Measurements from ENCODE around the gene GMDS. TPM values are rescaled to one million over a fixed set of nuclear protein-coding genes. Genes with fewer than 3 reads are reported as not detected.
A peak's percentile ranks its signal among the peaks of the same experiment; 100 is the strongest.

The GMDS gene
- total RNA-seq, 1 experiment from 2014 or later = 9.7 TPM

DNA sequence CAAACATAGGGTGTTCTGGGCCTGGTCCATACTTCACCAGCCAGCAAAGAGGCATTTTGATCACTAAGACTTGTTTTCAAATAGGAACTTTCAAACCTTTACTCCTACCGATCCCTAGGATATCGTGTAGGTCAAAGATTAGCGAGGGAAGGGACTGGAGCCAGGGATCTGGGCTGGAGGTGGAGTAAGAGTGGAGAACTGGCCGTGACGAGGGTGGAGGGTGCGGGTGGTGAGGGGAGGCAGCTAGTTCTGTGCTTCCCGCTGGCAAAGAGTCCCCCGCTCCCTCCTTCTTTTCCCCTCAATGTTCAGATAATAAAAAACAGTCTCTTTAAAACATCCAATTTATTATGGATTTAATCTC, 446.5 kb downstream of the GMDS start:
- no peaks in the 10 kb centered on the region for H3K27me3 ChIP-seq (ENCODE audit: low read length)
- no peaks in the 10 kb centered on the region for H3K36me3 ChIP-seq (ENCODE audit: insufficient read depth, low read length)
- H3K27ac ChIP-seq (ENCODE audit: low read length) = no peak overlapping the region
- no peak overlapping the region for H3K4me3 ChIP-seq (ENCODE audit: low read length)
- H3K9me3 ChIP-seq (ENCODE audit: low read length) = no peaks in the 10 kb centered on the region
- H2AFZ ChIP-seq (ENCODE audit: low read length) = no peak overlapping the region
- no peaks in the 10 kb centered on the region for H3K79me2 ChIP-seq (ENCODE audit: low read length)
- no peak overlapping the region for H3K4me2 ChIP-seq (ENCODE audit: low read depth, low read length, poor library complexity, severe bottlenecking)
- no peaks in the 10 kb centered on the region; the same call in 1 of the 2 replicates for H4K20me1 ChIP-seq (ENCODE audit: insufficient read depth, low read depth, low read length)
- no peak for DNase-seq
- H3K4me1 ChIP-seq (ENCODE audit: low read length) = no peaks in the 10 kb centered on the region
- no peaks in the 10 kb centered on the region for H3K9me2 ChIP-seq (replicated peaks; ENCODE audit: insufficient read depth, low read length)
- H3K9ac ChIP-seq (ENCODE audit: low read length) = no peak overlapping the region

DNA sequence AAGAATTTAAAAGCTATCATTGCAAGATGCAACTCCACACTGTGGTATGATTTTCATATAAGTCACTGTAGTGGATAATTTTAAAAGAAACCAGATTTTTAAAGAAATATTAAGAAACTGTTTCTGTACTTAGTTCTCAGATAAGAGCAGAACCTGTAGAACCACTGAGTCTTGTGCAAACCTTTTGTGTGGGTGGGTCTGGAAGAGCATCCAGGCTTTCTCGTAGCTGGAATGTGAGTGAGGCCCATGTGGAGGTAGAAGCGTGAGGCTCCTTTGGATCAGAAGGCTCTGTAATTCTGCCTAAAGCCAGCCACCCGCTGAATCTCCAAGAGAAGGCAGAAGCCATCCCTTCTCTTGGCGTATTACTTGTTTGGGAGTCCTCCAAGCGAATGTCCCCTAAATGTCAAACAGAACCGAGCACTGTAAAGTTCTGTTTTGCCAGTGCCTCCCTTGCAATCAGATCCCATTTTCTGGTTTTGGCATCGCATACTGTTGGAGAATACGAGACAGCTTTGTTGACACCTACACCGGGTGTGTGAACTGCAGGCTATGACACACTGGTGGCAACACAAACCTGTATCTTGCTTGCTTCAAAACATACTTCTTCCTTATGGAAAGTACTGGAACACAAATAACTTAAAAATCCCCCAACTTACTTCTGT, 447.0 kb downstream of the GMDS start:
- Histone ChIP-seq H3K4me3 (ENCODE audit: low read length) (no peak overlapping the region), H3K79me2 (ENCODE audit: low read length) (no peaks in the 10 kb centered on the region), H3K4me2 (ENCODE audit: low read depth, low read length, poor library complexity, severe bottlenecking) (no peak overlapping the region), H3K36me3 (ENCODE audit: insufficient read depth, low read length) (no peaks in the 10 kb centered on the region), H2AFZ (ENCODE audit: low read length) (no peak overlapping the region), H3K27ac (ENCODE audit: low read length) (no peak overlapping the region), H3K27me3 (ENCODE audit: low read length) (no peaks in the 10 kb centered on the region), H3K9ac (ENCODE audit: low read length) (no peak overlapping the region), H4K20me1 (ENCODE audit: insufficient read depth, low read depth, low read length) (no peaks in the 10 kb centered on the region; the same call in 1 of the 2 replicates), H3K9me3 (ENCODE audit: low read length) (no peaks in the 10 kb centered on the region), H3K9me2 (replicated peaks; ENCODE audit: insufficient read depth, low read length) (no peaks in the 10 kb centered on the region), H3K4me1 (ENCODE audit: low read length) (no peaks in the 10 kb centered on the region)
- no peak for DNase-seq

DNA sequence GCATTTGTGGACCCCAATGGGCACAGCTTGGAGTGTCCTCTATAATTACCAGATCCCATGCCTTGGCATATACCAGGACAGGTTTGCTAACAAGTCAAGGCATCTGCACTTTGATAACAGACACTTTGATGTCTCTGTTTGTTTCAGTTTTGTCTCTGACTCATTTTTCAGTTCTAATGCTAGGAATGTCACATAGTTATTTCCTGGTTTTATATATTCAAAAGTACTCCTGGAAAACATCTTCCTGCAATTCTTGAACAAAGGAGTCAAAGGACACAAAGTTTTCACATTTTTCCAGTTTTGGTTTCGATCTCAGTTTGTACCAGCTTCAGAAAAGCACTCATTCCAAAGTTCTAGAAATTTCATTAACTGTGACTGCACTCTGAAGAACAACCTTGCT, 447.6 kb downstream of the GMDS start:
- DNase-seq = no peak
- Histone ChIP-seq H4K20me1 (ENCODE audit: insufficient read depth, low read depth, low read length) (no peaks in the 10 kb centered on the region; the same call in 1 of the 2 replicates), H3K27me3 (ENCODE audit: low read length) (no peaks in the 10 kb centered on the region), H3K36me3 (ENCODE audit: insufficient read depth, low read length) (no peaks in the 10 kb centered on the region), H2AFZ (ENCODE audit: low read length) (no peak overlapping the region), H3K9ac (ENCODE audit: low read length) (no peak overlapping the region), H3K9me3 (ENCODE audit: low read length) (no peaks in the 10 kb centered on the region), H3K27ac (ENCODE audit: low read length) (no peak overlapping the region), H3K9me2 (replicated peaks; ENCODE audit: insufficient read depth, low read length) (no peaks in the 10 kb centered on the region), H3K4me3 (ENCODE audit: low read length) (no peak overlapping the region), H3K4me1 (ENCODE audit: low read length) (no peaks in the 10 kb centered on the region), H3K4me2 (ENCODE audit: low read depth, low read length, poor library complexity, severe bottlenecking) (no peak overlapping the region), H3K79me2 (ENCODE audit: low read length) (no peaks in the 10 kb centered on the region)

DNA sequence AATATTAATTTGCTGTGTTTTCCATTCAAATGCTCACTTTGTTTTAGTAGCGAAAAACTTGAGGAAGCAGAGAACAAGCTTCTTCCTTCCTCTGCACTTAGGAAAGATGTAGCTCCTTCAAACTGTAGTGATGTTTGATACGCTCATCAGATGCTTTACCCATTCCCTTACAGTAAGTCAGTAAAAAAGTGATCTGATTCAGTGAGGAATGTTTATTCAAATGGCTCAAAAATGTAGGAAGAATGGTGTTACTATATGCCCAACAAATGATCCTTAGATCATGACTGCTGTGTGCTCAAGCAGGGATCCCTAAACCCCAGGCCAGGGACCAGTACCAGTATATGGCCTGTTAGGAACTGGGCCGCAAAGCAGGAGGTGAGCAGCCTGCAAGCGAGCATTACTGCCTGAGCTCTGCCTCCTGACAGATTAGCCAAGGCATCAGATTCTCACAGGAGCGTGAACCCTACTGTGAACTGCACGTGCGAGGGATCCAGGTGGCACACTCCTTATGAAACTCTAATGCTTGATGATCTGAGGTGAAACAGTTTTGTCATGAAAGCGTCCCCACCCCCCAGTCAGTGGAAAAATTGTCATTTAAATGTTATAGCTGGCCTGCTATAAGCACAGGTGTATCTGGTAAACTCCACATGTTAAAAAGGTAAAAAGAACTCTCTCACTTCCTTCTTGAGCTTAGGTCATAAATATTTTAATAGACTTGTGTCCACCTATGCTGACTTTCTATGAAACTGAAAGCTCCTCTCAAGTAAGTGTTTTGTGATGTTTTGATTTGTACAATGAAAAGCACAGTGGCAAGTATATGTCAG, 448.5 kb downstream of the GMDS start:
- Histone ChIP-seq H3K27ac (ENCODE audit: low read length) (no peak overlapping the region), H3K9me2 (replicated peaks; ENCODE audit: insufficient read depth, low read length) (no peaks in the 10 kb centered on the region), H2AFZ (ENCODE audit: low read length) (no peak overlapping the region), H3K4me2 (ENCODE audit: low read depth, low read length, poor library complexity, severe bottlenecking) (no peak overlapping the region), H3K27me3 (ENCODE audit: low read length) (no peaks in the 10 kb centered on the region), H3K36me3 (ENCODE audit: insufficient read depth, low read length) (no peaks in the 10 kb centered on the region), H3K4me3 (ENCODE audit: low read length) (no peak overlapping the region), H3K79me2 (ENCODE audit: low read length) (no peaks in the 10 kb centered on the region), H3K4me1 (ENCODE audit: low read length) (no peaks in the 10 kb centered on the region), H4K20me1 (ENCODE audit: insufficient read depth, low read depth, low read length) (no peaks in the 10 kb centered on the region; the same call in 1 of the 2 replicates), H3K9ac (ENCODE audit: low read length) (no peak overlapping the region), H3K9me3 (ENCODE audit: low read length) (no peaks in the 10 kb centered on the region)
- DNase-seq = no peak

DNA sequence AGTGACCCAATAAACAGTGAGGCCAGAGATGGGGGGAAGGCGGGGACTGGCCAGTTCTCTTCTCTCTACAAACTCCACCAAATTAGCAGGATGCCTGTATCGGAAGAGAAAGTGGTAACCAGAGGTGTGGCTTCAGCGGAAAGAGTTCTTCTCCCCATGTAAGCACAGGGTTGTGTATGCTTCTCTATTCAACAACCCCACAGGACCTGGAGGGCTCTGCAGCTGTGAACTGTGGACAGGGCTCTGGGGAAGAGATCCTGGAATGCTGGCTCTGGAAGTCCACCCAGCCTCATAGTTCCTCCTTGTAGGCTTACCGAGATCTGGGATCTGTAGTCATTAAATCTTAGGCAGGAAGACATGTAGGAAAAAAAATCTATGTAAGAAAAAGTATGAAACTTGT, 449.5 kb downstream of the GMDS start:
- H4K20me1 ChIP-seq (ENCODE audit: insufficient read depth, low read depth, low read length) = no peaks in the 10 kb centered on the region; the same call in 1 of the 2 replicates
- H3K9me2 ChIP-seq (replicated peaks; ENCODE audit: insufficient read depth, low read length) = no peaks in the 10 kb centered on the region
- no peak overlapping the region for H3K9ac ChIP-seq (ENCODE audit: low read length)
- H3K36me3 ChIP-seq (ENCODE audit: insufficient read depth, low read length) = no peaks in the 10 kb centered on the region
- no peaks in the 10 kb centered on the region for H3K9me3 ChIP-seq (ENCODE audit: low read length)
- no peak overlapping the region for H3K4me2 ChIP-seq (ENCODE audit: low read depth, low read length, poor library complexity, severe bottlenecking)
- no peak overlapping the region for H3K4me3 ChIP-seq (ENCODE audit: low read length)
- H3K27me3 ChIP-seq (ENCODE audit: low read length) = no peaks in the 10 kb centered on the region
- H3K4me1 ChIP-seq (ENCODE audit: low read length) = no peaks in the 10 kb centered on the region
- H2AFZ ChIP-seq (ENCODE audit: low read length) = no peak overlapping the region
- no peak overlapping the region for H3K27ac ChIP-seq (ENCODE audit: low read length)
- no peaks in the 10 kb centered on the region for H3K79me2 ChIP-seq (ENCODE audit: low read length)
- DNase-seq = no peak

DNA sequence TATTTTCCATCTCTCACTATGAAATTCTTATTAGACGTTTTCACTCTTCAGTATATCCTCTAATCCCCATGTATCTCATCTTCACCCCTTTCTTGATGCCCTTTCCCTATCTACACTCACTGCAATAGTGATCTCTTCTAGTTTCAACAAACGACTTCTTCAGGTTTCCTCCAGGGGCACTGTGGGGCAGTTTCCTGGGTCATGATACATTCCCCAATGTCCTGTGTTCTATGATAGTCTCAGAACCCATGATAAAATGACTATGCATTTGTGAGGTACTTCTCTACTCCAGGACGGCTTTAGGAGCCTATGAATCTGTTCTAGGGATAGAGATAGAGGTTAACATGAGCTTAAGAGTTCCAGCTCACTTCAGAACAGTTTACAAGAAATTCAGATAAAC, 452.4 kb downstream of the GMDS start:
- no peak overlapping the region for H3K27ac ChIP-seq (ENCODE audit: low read length)
- H3K9me3 ChIP-seq (ENCODE audit: low read length) = no peaks in the 10 kb centered on the region
- no peaks in the 10 kb centered on the region for H3K4me1 ChIP-seq (ENCODE audit: low read length)
- H3K4me2 ChIP-seq (ENCODE audit: low read depth, low read length, poor library complexity, severe bottlenecking) = no peak overlapping the region
- no peaks in the 10 kb centered on the region for H3K27me3 ChIP-seq (ENCODE audit: low read length)
- H4K20me1 ChIP-seq (ENCODE audit: insufficient read depth, low read depth, low read length) = 0 out of 2 replicates have a peak, but pooled peaks cover 3% of the 10 kb centered on the region
- H3K9ac ChIP-seq (ENCODE audit: low read length) = no peak overlapping the region
- H3K4me3 ChIP-seq (ENCODE audit: low read length) = no peak overlapping the region
- H3K79me2 ChIP-seq (ENCODE audit: low read length) = no peaks in the 10 kb centered on the region
- DNase-seq = peak; percentile 63
- no peaks in the 10 kb centered on the region for H3K9me2 ChIP-seq (replicated peaks; ENCODE audit: insufficient read depth, low read length)
- no peak overlapping the region for H2AFZ ChIP-seq (ENCODE audit: low read length)
- no peaks in the 10 kb centered on the region for H3K36me3 ChIP-seq (ENCODE audit: insufficient read depth, low read length)

DNA sequence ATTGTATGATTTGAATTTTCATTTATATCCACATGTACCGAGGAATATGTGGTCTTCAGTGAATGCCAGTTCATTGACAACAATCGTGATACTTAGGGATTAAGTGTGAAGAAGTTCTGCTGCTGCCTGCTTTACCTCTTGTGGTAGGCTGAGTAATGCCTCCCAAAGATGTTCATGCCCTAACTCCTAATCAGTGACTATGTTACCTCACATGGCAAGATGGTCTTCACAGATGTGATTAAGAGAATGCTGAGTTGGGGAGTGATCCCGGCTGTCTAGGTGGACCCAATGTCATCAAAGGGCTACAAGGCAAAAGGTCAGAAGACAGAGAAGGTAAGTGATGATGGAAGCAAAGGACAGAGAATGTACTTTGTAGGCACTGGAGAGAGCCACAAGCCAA, 454.7 kb downstream of the GMDS start:
- H3K4me1 ChIP-seq (ENCODE audit: low read length) = no peaks in the 10 kb centered on the region
- no peak overlapping the region for H2AFZ ChIP-seq (ENCODE audit: low read length)
- no peak for DNase-seq
- H3K9me3 ChIP-seq (ENCODE audit: low read length) = no peaks in the 10 kb centered on the region
- no peaks in the 10 kb centered on the region for H3K9me2 ChIP-seq (replicated peaks; ENCODE audit: insufficient read depth, low read length)
- 0 out of 2 replicates have a peak, but pooled peaks cover 3% of the 10 kb centered on the region for H4K20me1 ChIP-seq (ENCODE audit: insufficient read depth, low read depth, low read length)
- no peaks in the 10 kb centered on the region for H3K79me2 ChIP-seq (ENCODE audit: low read length)
- H3K4me2 ChIP-seq (ENCODE audit: low read depth, low read length, poor library complexity, severe bottlenecking) = no peak overlapping the region
- H3K9ac ChIP-seq (ENCODE audit: low read length) = no peak overlapping the region
- H3K27me3 ChIP-seq (ENCODE audit: low read length) = no peaks in the 10 kb centered on the region
- no peak overlapping the region for H3K4me3 ChIP-seq (ENCODE audit: low read length)
- no peaks in the 10 kb centered on the region for H3K36me3 ChIP-seq (ENCODE audit: insufficient read depth, low read length)
- H3K27ac ChIP-seq (ENCODE audit: low read length) = no peak overlapping the region

DNA sequence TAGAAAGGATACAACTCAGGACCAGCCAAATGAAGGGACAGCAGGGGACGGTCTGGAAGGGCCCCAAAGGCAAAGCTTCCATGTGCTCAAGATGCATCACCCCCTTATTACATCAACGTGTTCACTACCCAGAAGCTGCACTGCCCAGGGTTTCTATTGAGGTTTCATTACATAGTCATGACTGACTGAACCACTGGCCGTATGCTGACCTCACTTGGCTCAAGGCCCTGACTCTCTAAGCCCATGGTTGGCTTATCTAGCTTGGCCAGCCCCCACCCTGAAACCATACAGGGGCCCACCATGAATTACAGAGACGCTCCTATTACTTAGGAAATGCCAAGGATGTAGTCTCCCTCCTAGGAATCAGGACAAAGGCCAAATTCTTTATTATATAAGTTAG, 456.3 kb downstream of the GMDS start:
- no peak for DNase-seq
- H3K9me3 ChIP-seq (ENCODE audit: low read length) = no peaks in the 10 kb centered on the region

More for the DNA sequence above, 456.3 kb downstream of the GMDS start:
- Histone ChIP-seq H3K27me3 (ENCODE audit: low read length) (no peaks in the 10 kb centered on the region), H3K27ac (ENCODE audit: low read length) (no peak overlapping the region), H3K9me2 (replicated peaks; ENCODE audit: insufficient read depth, low read length) (no peaks in the 10 kb centered on the region), H3K9ac (ENCODE audit: low read length) (no peak overlapping the region), H3K4me1 (ENCODE audit: low read length) (no peaks in the 10 kb centered on the region), H3K79me2 (ENCODE audit: low read length) (no peaks in the 10 kb centered on the region), H3K36me3 (ENCODE audit: insufficient read depth, low read length) (no peaks in the 10 kb centered on the region), H3K4me3 (ENCODE audit: low read length) (no peak overlapping the region), H4K20me1 (ENCODE audit: insufficient read depth, low read depth, low read length) (0 out of 2 replicates have a peak, but pooled peaks cover 3% of the 10 kb centered on the region), H3K4me2 (ENCODE audit: low read depth, low read length, poor library complexity, severe bottlenecking) (no peak overlapping the region), H2AFZ (ENCODE audit: low read length) (no peak overlapping the region)
